Endodermal cell (in vitro differentiated cells): ENCODE measurements around the gene SPATA46. TPM values are rescaled to one million over a fixed set of nuclear protein-coding genes. Genes with fewer than 3 reads are reported as not detected.

Source experiments
- DNase-seq: peaks from one replicate; pipeline ENCODE4 v3.0.0-alpha.2; 2017
- H3K27ac ChIP-seq: 2 replicates; pipeline ENCODE4 v1.5.1; 2013; ENCODE audit warnings: mild to moderate bottlenecking, low read depth, low read length, moderate library complexity
- H3K27me3 ChIP-seq: 2 replicates; pipeline ENCODE4 v1.6.1; 2013; ENCODE audit warnings: mild to moderate bottlenecking, low read length, moderate library complexity; ENCODE audit not compliant: insufficient read depth, control insufficient read depth, poor library complexity, severe bottlenecking
- H3K36me3 ChIP-seq: 2 replicates; pipeline ENCODE4 v1.7.0; 2013; ENCODE audit warnings: mild to moderate bottlenecking, low read length, moderate library complexity; ENCODE audit not compliant: control insufficient read depth, insufficient read depth
- H3K4me1 ChIP-seq: one replicate; pipeline ENCODE4 v1.7.0; 2013; ENCODE audit warnings: low read length; ENCODE audit not compliant: control insufficient read depth, insufficient read depth
- H3K4me3 ChIP-seq: 2 replicates; pipeline ENCODE4 v1.5.1; 2013; ENCODE audit warnings: mild to moderate bottlenecking, low read length, moderate library complexity
- H3K9ac ChIP-seq: 2 replicates; pipeline ENCODE4 v1.6.1; 2013; ENCODE audit warnings: mild to moderate bottlenecking, low read length, moderate library complexity; ENCODE audit not compliant: poor library complexity, severe bottlenecking; ENCODE audit errors: extremely low read depth
- H3K9me3 ChIP-seq: 2 replicates; pipeline ENCODE4 v1.6.1; 2013; ENCODE audit warnings: mild to moderate bottlenecking, low read length, moderate library complexity; ENCODE audit not compliant: control insufficient read depth
- H3K27ac Mint-ChIP-seq: 2 replicates; pipeline ENCODE4 v1.8.0; 2020; ENCODE audit warnings: mixed read lengths
- H3K27me3 Mint-ChIP-seq: 2 replicates; pipeline ENCODE4 v1.8.0; 2021; ENCODE audit warnings: mild to moderate bottlenecking, mixed read lengths; ENCODE audit not compliant: insufficient read depth
- H3K36me3 Mint-ChIP-seq: 2 replicates; pipeline ENCODE4 v1.8.0; 2020; ENCODE audit warnings: low read depth, mixed read lengths
- H3K4me1 Mint-ChIP-seq: 2 replicates; pipeline ENCODE4 v1.8.0; 2020; ENCODE audit warnings: mixed read lengths
- H3K4me3 Mint-ChIP-seq: 2 replicates; pipeline ENCODE4 v1.8.0; 2020; ENCODE audit warnings: mild to moderate bottlenecking, moderate library complexity, mixed read lengths
- H3K9me3 Mint-ChIP-seq: 2 replicates; pipeline ENCODE4 v1.8.0; 2020; ENCODE audit warnings: mild to moderate bottlenecking, mixed read lengths
- CTCF ChIP-seq: fragments of 200-600 bp; sonication (generic); conservative IDR thresholded peaks from 2 replicates; pipeline ENCODE4 v1.5.0; 2021; ENCODE audit warnings: antibody characterized with exemption, mild to moderate bottlenecking
- WGBS, 2 experiments: methylation state at CpG; one replicate each; pipeline versions ENCODE4 v1.1.5 to v1.1.7; 2013; ENCODE audit warnings: missing lambda C conversion rate in 2 of 2, mixed read lengths in 1 of 2; ENCODE audit not compliant: insufficient coverage in 1 of 2, insufficient read length in 1 of 2; 5-methylcytosine and 5-hydroxymethylcytosine counted together
- total RNA-seq, 2 donors: library from RNA; stranded (reverse); fragmentation: NEBNext Ultra II Directional in 1 of 2; extraction: Animal tissue kit (Norgen Biotek cat#: 25700) in 1 of 2; gene quantifications; 2 replicates in 1 of 2; 3 replicates in 1 of 2; pipeline ENCODE4 v1.2.1, GENCODE V29; 2021

SPATA46 gene
- total RNA-seq, 2 donors from 2014 or later = not detected

- DNase-seq = peak; percentile 35
- H3K4me3 ChIP-seq = no peak overlapping the region
- Mint-ChIP-seq H3K4me3 (no peak overlapping the region), H3K27me3 (peaks cover 2% of the 10 kb centered on the region), H3K9me3 (no peaks in the 10 kb centered on the region), H3K27ac (no peak overlapping the region), H3K36me3 (peaks cover 3% of the 10 kb centered on the region), H3K4me1 (peaks cover 39% of the 10 kb centered on the region)
- H3K27ac ChIP-seq = no peak overlapping the region
- H3K9ac ChIP-seq = no peak overlapping the region
- H3K9me3 ChIP-seq = no peaks in the 10 kb centered on the region
- H3K27me3 ChIP-seq = no peaks in the 10 kb centered on the region
- no peak for TF ChIP-seq CTCF
- H3K4me1 ChIP-seq = peaks cover 9% of the 10 kb centered on the region
- no peaks in the 10 kb centered on the region for H3K36me3 ChIP-seq
- 89 to 90% methylated on average over 19 to 20 of the region's 20 CpGs for WGBS, 2 experiments
Measured at GRCh38 chr1:162387226-162388082, 10.8 kb upstream of the SPATA46 start.

DNA sequence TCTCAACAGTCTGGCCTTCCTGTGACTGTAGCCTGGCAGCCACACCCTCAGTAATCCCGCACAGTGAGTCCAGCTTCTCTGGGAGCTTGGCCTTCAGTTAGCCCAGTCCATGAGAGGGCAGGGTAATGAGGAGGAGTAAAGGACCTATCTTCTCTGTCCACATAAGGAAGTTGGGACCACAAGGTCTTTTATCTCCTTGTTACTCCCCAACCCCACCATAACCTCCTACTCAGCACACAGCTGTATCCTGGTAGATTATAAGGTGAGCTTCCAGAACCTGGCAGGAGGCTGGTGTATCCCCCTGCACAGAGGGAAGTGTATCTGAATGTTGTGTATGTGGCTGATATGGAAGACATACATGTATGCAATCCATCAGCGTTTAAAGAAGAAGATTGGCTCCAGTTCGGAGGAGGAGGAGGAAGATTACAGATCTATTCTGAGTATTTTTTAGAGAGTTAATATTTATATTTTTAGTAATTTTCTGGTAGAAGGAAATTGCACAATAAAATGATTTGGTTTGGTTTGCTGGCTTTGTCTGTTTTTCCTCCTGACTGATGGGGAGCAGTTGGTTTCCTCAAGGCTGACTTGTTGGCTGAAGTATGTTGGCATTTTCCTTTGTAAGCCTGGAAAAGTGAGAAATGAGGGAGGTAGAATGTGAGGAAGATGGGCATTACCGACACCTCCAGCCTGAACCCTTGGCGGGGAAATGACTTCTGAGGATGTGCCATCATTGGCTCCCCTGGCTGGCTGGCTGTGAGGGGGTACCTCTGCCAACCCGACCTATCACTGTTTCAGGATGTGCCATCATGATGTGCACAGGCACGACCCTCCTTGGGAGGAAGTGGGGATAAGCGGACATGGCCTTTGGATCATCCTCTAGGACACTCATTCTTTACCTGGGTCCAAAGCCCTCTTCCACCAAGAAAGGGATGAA lies 9.9 kb upstream of the SPATA46 start:
- H3K27ac Mint-ChIP-seq = no peak overlapping the region
- peaks cover 9% of the 10 kb centered on the region for H3K4me1 ChIP-seq
- no peaks in the 10 kb centered on the region for H3K27me3 ChIP-seq
- no peaks in the 10 kb centered on the region for H3K9me3 ChIP-seq
- no peaks in the 10 kb centered on the region for H3K36me3 ChIP-seq
- H3K36me3 Mint-ChIP-seq = peaks cover 3% of the 10 kb centered on the region
- peaks cover 34% of the 10 kb centered on the region for H3K4me1 Mint-ChIP-seq
- H3K27me3 Mint-ChIP-seq = peaks cover 2% of the 10 kb centered on the region
- DNase-seq = peak; percentile 28
- no peak overlapping the region for H3K27ac ChIP-seq
- no peak overlapping the region for H3K4me3 Mint-ChIP-seq
- 85 to 88% methylated on average over 6 to 8 of the region's 8 CpGs for WGBS, 2 experiments
- H3K4me3 ChIP-seq = no peak overlapping the region
- no peak overlapping the region for H3K9ac ChIP-seq
- TF ChIP-seq CTCF = no peak
- no peaks in the 10 kb centered on the region for H3K9me3 Mint-ChIP-seq

- TF ChIP-seq CTCF = no peak
- Histone ChIP-seq H3K9me3 (no peaks in the 10 kb centered on the region), H3K27ac (no peak overlapping the region), H3K9ac (no peak overlapping the region), H3K36me3 (no peaks in the 10 kb centered on the region), H3K27me3 (no peaks in the 10 kb centered on the region), H3K4me3 (no peak overlapping the region), H3K4me1 (peaks cover 9% of the 10 kb centered on the region)
- DNase-seq = peak; percentile 19
- H3K4me3 Mint-ChIP-seq = no peak overlapping the region
- H3K9me3 Mint-ChIP-seq = no peaks in the 10 kb centered on the region
- 73 to 78% methylated on average over 2 to 3 of the region's 3 CpGs for WGBS, 2 experiments
- H3K36me3 Mint-ChIP-seq = peaks cover 3% of the 10 kb centered on the region
- H3K27ac Mint-ChIP-seq = no peak overlapping the region
- H3K4me1 Mint-ChIP-seq = peaks cover 26% of the 10 kb centered on the region
- H3K27me3 Mint-ChIP-seq = peaks cover 2% of the 10 kb centered on the region
Measured at GRCh38 chr1:162385702-162386101, 9.0 kb upstream of the SPATA46 start.
